SK-N-MC (cell line): ENCODE measurements around the gene PIAS2.
"Not testable (repeated sequence)": the region's sequence is repeated elsewhere in the genome, so short reads cannot be mapped to it uniquely, and the experiment has no call there.

ENCODE experiments used
- EZH2 ChIP-seq: fragments of 200-600 bp; sonication (generic); IDR thresholded peaks from one replicate; pipeline ENCODE4 v1.6.1; 2017; ENCODE audit warnings: antibody characterized with exemption
- FOXP2 ChIP-seq: optimal IDR thresholded peaks from 2 replicates; pipeline ENCODE3; 2011; ENCODE audit warnings: mild to moderate bottlenecking, moderate library complexity; ENCODE audit not compliant: insufficient read depth; ENCODE audit errors: extremely low read length, control extremely low read depth
- POLR2AphosphoS5 ChIP-seq: IDR thresholded peaks from 2 replicates; pipeline ENCODE4 v1.6.1; 2012; ENCODE audit warnings: mild to moderate bottlenecking, low read depth, low read length, borderline replicate concordance

- TF ChIP-seq EZH2, FOXP2, POLR2AphosphoS5: not testable (repeated sequence)
Measured at GRCh38 chr18:46832422-46832821, 84.9 kb downstream of the PIAS2 start.
